Erythroblast (primary cell): ENCODE data around the gene TUBA3D.
"Not testable (repeated sequence)": the region's sequence is repeated elsewhere in the genome, so short reads cannot be mapped to it uniquely, and the experiment has no call there.

Experiments
- GATA1 ChIP-seq: IDR thresholded peaks from 2 replicates; pipeline ENCODE4 v1.6.1; 2011; ENCODE audit warnings: low read depth, mild to moderate bottlenecking, control low read depth, low read length, moderate library complexity
- POLR2A ChIP-seq: IDR thresholded peaks from 2 replicates; pipeline ENCODE4 v1.6.1; 2011; ENCODE audit warnings: mild to moderate bottlenecking, low read length

DNA sequence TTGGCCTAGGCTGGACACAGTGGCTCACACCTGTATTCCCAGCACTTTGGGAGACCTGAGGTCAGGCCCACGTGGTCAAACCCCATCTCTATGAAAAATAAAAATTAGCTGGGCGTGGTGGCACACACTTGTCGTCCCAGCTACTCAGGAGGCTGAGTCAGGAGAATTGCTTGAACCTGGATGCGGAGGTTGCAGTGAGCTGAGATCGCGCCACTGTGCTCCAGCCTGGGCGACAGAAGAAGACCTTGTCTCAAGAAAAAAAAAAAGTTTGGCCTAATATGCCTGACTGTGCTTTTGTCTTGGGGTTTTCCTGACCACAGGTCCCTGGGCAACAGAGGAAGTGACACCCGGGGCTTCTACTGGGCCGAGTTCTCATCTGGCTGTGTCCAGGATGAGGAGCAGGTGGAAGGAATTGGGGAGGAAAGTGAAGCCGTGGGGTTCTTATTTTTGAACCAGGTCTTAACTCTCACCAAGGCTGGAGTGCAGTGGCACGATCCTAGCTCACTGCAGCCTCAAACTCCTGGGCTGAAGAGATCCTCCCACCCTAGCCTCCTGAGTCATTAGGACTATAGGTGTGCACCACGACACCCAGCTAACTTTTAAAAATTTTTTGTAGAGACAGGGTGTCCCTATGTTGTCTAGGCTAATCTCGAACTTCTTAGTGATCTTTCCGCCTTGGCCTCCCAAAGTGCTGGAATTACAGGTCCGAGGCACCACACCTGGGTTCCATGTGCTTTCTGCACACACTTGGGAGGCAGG, 38.7 kb downstream of the TUBA3D start:
- not testable (repeated sequence) for TF ChIP-seq POLR2A, GATA1
